G401 (cell line): Measurements from ENCODE around the gene CFAP161. TPM values are rescaled to one million over a fixed set of nuclear protein-coding genes. Genes with fewer than 3 reads are reported as not detected.
"Not testable (repeated sequence)": the region's sequence is repeated elsewhere in the genome, so short reads cannot be mapped to it uniquely, and the experiment has no call there.

Experiments
- DNase-seq: peaks from one replicate; pipeline ENCODE4 v3.0.0-alpha.2; 2015; ENCODE audit warnings: low spot score
- in situ Hi-C: cut with HindIII; loops from 2 replicates; pipeline ENCODE4 v1.10.0; 2016; ENCODE audit warnings: low sequenced_read_pairs, mixed read lengths
- total RNA-seq: library from RNA; depleted of rRNA; stranded (reverse); fragments of >200 nt; shearing (Covaris generic); gene quantifications from 2 replicates; pipeline ENCODE4 v1.2.3, GENCODE V29; 2014

The CFAP161 gene
- total RNA-seq, 1 experiment from 2014 or later: not detected

GRCh38 chr15:81152799-81153198 is 18.7 kb downstream of the CFAP161 start:
- DNase-seq: no peak
- in situ Hi-C loops: no loop called here

GRCh38 chr15:81155375-81156218 is 21.5 kb downstream of the CFAP161 start:
- peak; percentile 91 for DNase-seq
- in situ Hi-C loops: no loop called here

GRCh38 chr15:81156324-81156723 is 22.3 kb downstream of the CFAP161 start:
- no peak for DNase-seq
- in situ Hi-C loops: no loop called here

GRCh38 chr15:81157195-81157938 is 23.3 kb downstream of the CFAP161 start:
- in situ Hi-C loops: no loop called here
- DNase-seq: no peak

- in situ Hi-C loops: no loop called here
- no peak for DNase-seq
Measured at GRCh38 chr15:81157939-81158223, 23.8 kb downstream of the CFAP161 start.

GRCh38 chr15:81158561-81158960 is 24.5 kb downstream of the CFAP161 start:
- DNase-seq, in situ Hi-C loops: not testable (repeated sequence)

GRCh38 chr15:81160312-81161159 is 26.5 kb downstream of the CFAP161 start:
- DNase-seq: no peak
- in situ Hi-C loops: no loop called here

- in situ Hi-C loops: no loop called here
- DNase-seq: no peak
Measured at GRCh38 chr15:81161160-81161673, 27.1 kb downstream of the CFAP161 start.

- in situ Hi-C loops: no loop called here
- no peak for DNase-seq
Measured at GRCh38 chr15:81161851-81162250, 27.8 kb downstream of the CFAP161 start.

- no peak for DNase-seq
- in situ Hi-C loops: no loop called here
Measured at GRCh38 chr15:81163961-81164800, 30.1 kb downstream of the CFAP161 start.

- DNase-seq: no peak
- in situ Hi-C loops: no loop called here
Measured at GRCh38 chr15:81165535-81165934, 31.5 kb downstream of the CFAP161 start.

GRCh38 chr15:81166636-81167305 is 32.7 kb downstream of the CFAP161 start:
- in situ Hi-C loops: no loop called here
- no peak for DNase-seq

- DNase-seq: no peak
- in situ Hi-C loops: no loop called here
Measured at GRCh38 chr15:81168131-81168526, 34.1 kb downstream of the CFAP161 start.

GRCh38 chr15:81168644-81169043 is 34.6 kb downstream of the CFAP161 start:
- DNase-seq: no peak

GRCh38 chr15:81170511-81170910 is 36.4 kb downstream of the CFAP161 start:
- in situ Hi-C loops: no loop called here
- peak; percentile 35 for DNase-seq

More at GRCh38 chr15:81168644-81169043, 34.6 kb downstream of the CFAP161 start:
- in situ Hi-C loops: no loop called here

- peak; percentile 59 for DNase-seq
- in situ Hi-C loops: no loop called here
Measured at GRCh38 chr15:81171286-81171685, 37.2 kb downstream of the CFAP161 start.

GRCh38 chr15:81174125-81174791 is 40.2 kb downstream of the CFAP161 start:
- no peak for DNase-seq
- in situ Hi-C loops: no loop called here
